A673 (cell line): ENCODE data around the gene IL12RB2.

ENCODE experiments used
- CTCF ChIP-seq: fragments of 300-800, 200-600 bp; sonication (generic); conservative IDR thresholded peaks from 2 replicates; pipeline ENCODE4 v1.5.1; 2017; ENCODE audit warnings: low read depth, mild to moderate bottlenecking, antibody characterized with exemption, low read length, moderate library complexity, mixed read lengths
- EZH2 ChIP-seq: fragments of 200-600 bp; sonication (generic); IDR thresholded peaks from 2 replicates; pipeline ENCODE4 v1.6.1; 2017; ENCODE audit warnings: borderline replicate concordance, low read depth, mild to moderate bottlenecking, mixed read lengths, antibody characterized with exemption, low read length; ENCODE audit not compliant: poor library complexity, severe bottlenecking

GRCh38 chr1:67345556-67345955, 37.9 kb downstream of the IL12RB2 start:
- TF ChIP-seq EZH2 (no peak), CTCF (no peak)
